Activated CD8-positive, alpha-beta memory T cell treated with anti-CD3 and anti-CD28 coated beads, Interleukin-2, amount 50 U/mL, for 4 hours (primary cell): Measurements from ENCODE around the gene SUSD5.
"Not testable (repeated sequence)": the region's sequence is repeated elsewhere in the genome, so short reads cannot be mapped to it uniquely, and the experiment has no call there.

ENCODE experiments used
- DNase-seq: peaks from one replicate; pipeline ENCODE4 v3.0.0-alpha.2; 2020

The SUSD5 gene

DNA sequence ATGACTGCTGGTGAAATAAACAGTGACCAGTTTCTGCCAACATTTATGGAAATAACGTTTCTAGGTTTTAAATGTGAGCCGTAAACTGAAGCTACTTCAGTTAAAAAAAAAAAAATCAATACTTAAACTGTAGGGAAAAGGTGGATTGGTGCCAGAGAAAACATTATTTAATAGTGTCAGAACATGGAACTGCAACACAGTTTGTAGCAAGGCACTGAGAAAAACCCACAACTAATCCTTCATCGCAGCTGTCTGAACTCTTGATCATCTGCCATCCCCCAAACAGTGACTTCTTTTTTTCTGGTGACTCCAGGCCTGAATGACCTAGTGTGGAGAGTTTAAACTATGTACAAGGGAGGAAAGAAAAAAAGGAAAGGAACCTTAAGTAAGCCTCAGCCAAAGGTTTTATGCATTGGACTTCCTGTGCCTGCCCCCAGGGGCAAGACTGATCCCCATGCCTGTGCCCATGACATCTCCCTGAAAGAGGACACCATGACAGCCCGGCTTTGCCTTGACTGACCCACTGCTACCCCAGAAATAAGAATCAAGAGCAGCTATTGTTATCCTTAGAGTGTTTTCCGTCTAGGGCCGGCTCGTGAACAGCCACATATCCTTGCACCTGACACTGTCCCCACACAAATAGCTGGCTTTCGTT is 71.7 kb downstream of the SUSD5 start:
- no peak for DNase-seq

- no peak for DNase-seq
Observed at GRCh38 chr3:33145901-33146580, 72.6 kb downstream of the SUSD5 start.

- DNase-seq = no peak
Observed at GRCh38 chr3:33145221-33145900, 73.2 kb downstream of the SUSD5 start.

DNA sequence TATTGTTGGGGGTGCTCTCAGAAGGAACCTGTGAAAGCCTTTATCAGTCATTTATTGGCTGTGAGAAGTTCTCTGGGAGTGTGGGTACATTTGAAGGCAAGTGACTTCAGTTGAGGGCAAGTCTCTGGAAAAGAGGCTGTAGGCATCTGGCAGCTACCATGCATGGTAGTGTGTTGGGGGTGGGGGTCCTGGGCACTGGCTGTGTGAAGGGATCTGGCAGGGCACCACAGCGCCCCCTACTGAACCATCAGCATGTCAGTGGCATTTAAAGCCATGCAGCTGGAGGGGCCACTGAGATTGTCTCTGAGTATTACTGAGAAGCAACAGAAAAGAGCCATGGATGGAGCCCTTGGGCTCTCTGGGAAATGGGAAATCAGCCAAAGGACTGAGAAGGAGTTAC is 74.2 kb downstream of the SUSD5 start:
- DNase-seq = no peak

GRCh38 chr3:33141006-33141405 is 77.6 kb downstream of the SUSD5 start:
- DNase-seq = no peak

GRCh38 chr3:33139996-33140395 is 78.6 kb downstream of the SUSD5 start:
- DNase-seq = no peak

DNA sequence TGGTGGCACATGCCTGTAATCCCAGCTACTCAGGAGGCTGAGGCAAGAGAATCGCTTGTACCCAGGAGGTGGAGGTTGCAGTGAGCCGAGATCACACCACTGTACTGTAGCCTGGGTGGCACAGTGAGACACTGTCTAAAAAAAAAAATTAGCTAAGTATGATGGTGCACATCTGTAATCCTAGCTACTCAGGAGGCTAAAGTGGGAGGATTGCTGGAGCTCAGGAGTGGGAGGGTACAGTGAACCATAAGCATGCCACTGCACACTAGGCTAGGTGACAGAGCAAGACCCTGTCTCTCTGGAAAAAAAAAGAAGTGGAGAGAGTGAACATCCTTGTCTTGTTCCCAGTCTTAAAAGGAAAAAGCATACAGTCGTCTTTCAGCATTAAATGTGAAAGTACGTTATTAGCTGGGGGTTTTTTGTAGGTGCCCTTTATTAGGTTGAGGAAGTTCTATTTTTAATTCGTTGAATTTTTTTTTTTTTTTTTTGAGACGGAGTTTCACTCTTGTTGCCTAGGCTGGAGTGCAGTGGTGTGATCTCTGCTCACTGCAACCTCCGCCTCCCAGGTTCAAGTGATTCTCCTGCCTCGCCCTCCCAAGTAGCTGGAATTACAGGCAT is 79.5 kb downstream of the SUSD5 start:
- DNase-seq = not testable (repeated sequence)

DNA sequence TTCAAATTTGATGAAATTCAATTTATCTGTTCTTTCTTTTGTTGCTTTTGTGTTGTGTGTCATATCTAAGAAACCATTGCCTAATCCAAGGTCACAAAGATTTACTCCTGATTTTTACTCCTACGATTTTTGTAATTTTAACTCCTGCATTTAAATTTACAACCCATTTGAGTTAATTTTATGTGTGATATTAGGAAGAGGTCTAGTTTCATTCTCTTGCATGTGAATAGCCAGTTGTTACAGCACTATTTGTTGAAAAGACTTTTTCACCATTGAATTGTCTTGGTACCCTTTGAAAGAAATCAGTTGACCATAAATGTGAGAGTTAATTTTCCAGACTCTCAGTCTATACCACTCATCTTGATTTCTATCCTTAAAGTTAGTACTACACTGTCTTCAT is 80.9 kb downstream of the SUSD5 start:
- no peak for DNase-seq

- DNase-seq = no peak
Observed at GRCh38 chr3:33134026-33134625, 84.5 kb downstream of the SUSD5 start.

DNA sequence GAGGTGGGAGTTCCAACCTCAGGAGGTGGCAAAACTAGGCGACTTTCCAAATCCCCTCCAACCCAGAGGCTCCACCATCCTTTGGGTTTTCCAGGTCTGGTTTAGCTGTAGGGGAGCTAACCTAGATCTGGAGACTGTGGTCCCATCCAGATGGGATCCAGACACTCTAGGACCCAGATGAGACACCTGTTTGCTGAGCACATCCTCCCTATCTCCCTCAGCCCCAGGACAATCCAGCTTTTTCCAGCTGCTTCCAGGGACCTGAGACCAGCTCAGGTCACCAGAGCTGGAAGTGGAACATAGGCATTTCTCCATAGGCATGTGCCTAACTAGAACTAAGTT is 86.6 kb downstream of the SUSD5 start:
- no peak for DNase-seq

GRCh38 chr3:33131331-33132018 is 87.1 kb downstream of the SUSD5 start:
- DNase-seq = no peak

- DNase-seq = no peak
Observed at GRCh38 chr3:33130144-33130543, 88.5 kb downstream of the SUSD5 start.

DNA sequence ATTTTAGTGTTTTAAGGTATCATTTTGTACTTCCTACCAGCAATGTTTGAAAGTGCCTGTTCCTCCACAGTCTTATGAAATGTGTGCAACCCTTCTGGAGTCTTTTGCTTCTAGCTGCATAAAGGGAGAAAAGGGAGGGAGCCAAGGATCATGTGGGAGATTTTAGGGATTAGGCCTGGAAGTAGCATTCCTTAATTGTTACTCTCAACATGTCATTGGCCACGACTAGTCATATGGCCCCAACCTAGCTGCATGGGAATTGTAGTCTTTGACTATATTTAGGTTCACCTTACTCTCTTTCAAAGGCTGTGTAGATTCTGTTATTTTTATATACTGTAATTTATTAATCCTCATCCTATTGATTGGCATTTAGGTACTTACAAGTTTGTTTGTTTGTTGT is 89.9 kb downstream of the SUSD5 start:
- DNase-seq = no peak

DNA sequence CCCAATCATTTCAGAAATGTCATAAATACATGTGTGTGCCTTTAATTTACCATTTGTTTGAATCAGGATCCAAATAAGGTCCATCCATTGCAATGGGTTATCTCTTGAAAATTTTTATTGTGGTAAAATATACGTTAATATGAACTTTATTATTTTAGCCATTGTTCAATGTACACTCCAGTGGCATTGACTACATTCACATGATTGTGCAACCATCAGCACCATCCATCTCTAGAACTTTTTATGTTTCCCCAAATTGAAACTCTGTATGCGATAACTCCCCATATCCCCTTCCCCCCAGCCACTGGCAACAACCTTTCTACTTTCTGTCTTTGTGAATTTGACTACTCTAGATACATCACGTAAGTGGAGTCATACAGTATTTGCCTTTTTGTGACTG is 92.8 kb downstream of the SUSD5 start:
- no peak for DNase-seq

- no peak for DNase-seq
Observed at GRCh38 chr3:33124638-33125037, 94.0 kb downstream of the SUSD5 start.

GRCh38 chr3:33122991-33123390 is 95.6 kb downstream of the SUSD5 start:
- DNase-seq = no peak

DNA sequence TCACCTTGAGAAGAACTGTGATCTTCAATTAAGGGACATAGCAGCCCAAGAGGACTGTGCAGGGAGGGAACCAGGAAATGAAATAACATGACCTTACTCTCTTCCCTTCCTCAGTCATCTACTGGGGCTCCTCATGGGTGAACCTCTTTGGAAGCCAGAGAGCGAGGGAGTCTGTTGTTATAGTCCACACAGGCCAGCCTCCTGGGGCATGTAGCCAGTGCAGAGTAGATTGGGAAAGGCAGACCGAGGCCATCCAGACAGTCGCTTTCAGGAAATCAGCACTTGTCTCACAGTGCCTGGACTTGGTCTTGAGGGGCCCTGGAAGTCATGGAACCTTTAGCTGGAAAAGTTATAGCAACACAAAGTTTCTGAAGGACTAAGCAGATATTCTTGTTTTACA is 98.7 kb downstream of the SUSD5 start:
- DNase-seq = no peak

- no peak for DNase-seq
Observed at GRCh38 chr3:33117461-33117860, 101.1 kb downstream of the SUSD5 start.

DNA sequence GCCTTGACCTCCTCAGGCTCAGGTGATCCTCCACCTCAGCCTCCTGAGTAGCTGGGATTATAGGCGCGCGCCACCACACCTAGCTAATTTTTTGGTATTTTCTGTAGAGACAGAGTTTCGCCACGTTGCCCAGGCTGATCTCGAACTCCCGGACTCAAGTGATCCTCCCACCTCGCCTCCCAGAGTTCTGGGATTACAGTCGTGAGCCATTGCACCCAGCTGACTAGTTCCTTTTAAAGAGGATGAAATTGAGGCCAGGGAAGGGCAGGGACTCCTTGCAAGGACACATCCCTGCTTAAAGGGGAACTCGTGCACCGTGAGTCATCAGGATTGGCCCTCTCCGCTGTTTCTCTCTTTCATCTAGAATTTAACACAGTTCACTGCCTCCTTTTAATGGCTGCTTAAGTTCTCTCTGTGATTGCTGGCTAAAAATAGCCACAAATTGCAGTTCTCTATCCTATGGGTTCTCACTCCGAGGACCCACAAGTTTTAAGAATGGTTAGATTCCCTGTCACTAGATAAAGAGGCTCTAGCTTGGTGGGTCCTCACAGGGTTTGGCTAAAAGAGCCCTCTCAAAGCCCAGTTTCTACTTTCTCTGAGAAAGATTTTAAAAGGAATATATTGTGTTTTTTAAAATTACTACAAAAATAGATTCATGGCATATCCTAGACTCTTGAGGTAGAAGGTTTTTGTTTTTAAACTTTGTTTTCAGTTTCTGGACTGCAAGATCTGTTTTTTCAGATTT is 103.4 kb downstream of the SUSD5 start:
- DNase-seq = no peak

DNA sequence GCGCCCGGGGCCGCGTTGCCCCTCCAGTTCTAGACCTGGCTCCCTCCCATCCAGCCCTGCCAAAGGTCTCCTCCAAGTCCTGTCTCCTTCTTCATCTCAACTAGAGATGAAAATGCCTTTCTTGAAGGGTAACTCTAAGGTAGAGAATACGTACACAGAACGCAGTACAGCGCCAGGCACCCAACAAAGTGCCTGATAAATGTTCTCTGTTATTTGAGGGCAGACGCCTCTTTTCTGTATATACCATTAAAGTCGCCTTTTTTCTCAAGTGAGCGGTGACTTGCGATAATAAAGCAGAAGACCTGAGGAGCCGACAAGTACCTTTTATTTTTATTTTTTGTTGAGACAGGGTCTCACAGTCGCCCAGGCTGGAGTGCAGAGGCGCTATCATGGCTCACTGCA is 104.0 kb downstream of the SUSD5 start:
- no peak for DNase-seq

GRCh38 chr3:33113772-33114621 is 104.6 kb downstream of the SUSD5 start, which contains the start of gene CRTAP:
CRTAP (plus strand) TSS chr3:33114014; CDS start chr3:33114078, 64 bp downstream.
- peak; percentile 86 for DNase-seq
